GM18873 (cell line): ENCODE measurements around the gene PURB.
"Not testable (repeated sequence)": the region's sequence is repeated elsewhere in the genome, so short reads cannot be mapped to it uniquely, and the experiment has no call there.

Experiments used
- ATAC-seq: cut with Tn5 transposase; IDR thresholded peaks from one replicate; pipeline ENCODE4 v1.9.1; 2021; ENCODE audit warnings: mild to moderate bottlenecking, moderate library complexity, moderate number of reproducible peaks; ENCODE audit not compliant: unreplicated experiment, low FRiP score

PURB gene

DNA sequence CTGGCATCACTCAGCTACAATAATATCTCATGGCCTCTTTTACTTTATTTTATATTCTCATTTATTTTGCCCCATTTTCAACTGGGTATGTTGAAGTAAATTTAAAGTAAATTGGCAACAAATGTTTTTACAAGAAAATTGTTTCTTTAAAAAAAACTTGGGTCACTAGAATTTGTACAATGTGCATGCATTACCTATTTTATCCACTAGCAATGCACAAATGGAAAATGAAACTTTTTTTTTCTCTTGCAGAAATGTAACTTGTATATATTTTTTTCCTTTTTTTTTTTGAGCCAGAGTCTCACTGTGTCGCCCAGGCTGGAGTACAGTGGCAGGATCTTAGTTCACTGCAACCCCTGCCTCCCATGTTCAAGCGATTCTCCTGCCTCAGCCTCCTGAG, 27.2 kb downstream of the PURB start:
- ATAC-seq, result no peak

DNA sequence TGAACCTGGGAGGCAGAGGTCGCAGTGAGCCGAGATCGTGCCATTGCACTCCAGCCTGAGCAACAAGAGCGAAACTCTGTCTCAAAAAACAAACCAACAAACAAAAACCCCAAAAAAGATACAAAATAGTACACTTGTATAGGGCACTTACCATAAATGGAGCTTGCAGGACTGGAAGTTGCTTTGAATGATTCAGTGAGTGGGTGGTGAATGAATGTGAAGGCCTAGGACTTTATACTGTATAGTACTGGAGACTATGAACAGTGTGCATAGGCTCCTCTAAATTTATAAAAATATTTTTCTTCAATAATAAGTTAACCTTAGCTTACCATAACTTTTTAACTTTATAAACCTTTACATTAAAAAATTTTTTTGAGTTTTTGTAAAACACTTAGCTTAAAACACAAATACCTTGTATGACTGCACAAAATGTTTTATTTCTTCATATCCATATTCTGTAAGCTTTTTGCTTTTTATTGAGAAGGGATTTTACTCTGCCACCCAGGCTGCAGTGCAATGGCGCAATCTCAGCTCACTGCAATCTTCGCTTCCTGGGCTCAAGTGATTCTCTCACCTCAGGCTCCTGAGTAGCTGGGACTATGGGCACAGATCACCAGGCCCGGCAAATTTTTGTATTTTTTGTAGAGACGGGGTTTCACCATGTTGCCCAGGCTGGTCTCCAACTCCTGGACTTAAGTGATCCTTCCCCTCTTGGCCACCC, 30.5 kb downstream of the PURB start:
- ATAC-seq, result no peak

DNA sequence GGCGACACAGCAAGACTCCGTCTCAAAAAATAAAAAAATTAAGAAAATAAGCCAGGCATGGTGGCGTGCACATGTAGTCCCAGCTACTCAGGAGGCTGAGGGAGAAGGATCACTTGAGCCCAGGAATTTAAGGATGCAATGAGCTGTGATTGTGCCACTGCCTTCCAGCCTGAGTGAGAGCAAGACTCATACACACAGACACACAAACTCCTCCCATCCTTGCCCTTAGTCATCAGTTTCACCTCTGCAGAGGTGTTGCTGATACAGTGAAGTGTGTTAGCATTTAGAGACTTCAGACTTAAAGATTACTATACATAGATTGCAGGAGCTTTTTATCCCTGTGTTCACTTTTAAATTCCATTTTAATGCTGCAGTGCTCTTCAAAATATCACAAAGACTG, 31.9 kb downstream of the PURB start:
- no peak for ATAC-seq

DNA sequence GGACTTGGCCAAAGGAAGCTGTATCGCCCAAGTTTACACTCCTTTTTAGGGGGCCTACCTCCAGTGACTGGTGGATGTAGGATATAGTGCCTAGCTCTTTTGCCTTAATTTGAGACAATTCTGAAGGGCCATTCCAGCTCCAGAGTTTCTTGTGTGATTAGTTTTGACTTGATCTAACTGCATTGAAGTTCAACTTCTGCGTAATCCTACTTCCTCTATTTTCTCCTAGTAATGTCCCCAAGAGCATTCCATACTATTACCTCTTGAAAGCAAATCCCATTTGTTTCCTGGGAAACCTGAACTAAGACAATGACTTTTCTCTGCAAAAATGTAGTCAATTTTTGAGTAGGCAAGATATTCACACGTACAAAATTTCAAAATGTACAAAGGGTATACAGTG, 32.7 kb downstream of the PURB start:
- no peak for ATAC-seq

DNA sequence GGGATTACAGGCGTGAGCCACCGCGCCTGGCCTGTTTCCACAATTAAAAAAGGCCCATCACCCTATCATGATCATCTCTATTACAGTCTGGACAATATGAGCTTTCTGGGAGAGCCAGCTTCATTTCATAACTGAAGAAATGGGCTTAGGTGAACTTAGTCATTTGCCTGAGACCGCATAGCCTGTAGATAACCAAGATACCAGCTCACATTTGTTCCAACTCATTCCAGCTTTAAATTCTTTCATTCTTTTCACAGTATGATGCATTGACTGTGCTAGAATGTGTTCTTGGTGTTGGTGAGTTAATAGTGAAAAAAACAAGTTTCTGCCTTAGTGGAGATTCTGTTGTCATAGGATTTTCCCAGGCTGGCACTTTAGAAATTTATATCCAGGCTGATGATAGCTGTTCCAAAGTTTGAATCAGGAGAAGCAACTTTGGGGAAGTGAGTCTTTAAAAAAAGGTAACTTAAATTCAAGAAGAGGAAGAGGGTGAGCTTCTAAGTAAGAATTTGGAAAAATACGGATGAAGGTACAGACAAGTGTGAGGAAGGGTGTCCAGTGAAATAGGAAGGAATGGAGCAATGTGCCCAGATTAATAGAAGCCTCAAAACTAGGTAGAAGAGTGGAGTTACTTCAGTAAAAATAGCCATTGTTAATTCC, 35.3 kb downstream of the PURB start:
- ATAC-seq, result no peak

- no peak for ATAC-seq
Measured at GRCh38 chr7:44849259-44849884, 36.0 kb downstream of the PURB start.

- peak; percentile 86 for ATAC-seq
Measured at GRCh38 chr7:44847920-44848634, 37.3 kb downstream of the PURB start, which contains the start of gene H2AZ2. TSS of gene H2AZ2 (minus strand) at chr7:44848087. CDS start at chr7:44847971, 116 bp downstream.

GRCh38 chr7:44847509-44847919, 37.8 kb downstream of the PURB start:
- ATAC-seq, result peak; percentile 63

DNA sequence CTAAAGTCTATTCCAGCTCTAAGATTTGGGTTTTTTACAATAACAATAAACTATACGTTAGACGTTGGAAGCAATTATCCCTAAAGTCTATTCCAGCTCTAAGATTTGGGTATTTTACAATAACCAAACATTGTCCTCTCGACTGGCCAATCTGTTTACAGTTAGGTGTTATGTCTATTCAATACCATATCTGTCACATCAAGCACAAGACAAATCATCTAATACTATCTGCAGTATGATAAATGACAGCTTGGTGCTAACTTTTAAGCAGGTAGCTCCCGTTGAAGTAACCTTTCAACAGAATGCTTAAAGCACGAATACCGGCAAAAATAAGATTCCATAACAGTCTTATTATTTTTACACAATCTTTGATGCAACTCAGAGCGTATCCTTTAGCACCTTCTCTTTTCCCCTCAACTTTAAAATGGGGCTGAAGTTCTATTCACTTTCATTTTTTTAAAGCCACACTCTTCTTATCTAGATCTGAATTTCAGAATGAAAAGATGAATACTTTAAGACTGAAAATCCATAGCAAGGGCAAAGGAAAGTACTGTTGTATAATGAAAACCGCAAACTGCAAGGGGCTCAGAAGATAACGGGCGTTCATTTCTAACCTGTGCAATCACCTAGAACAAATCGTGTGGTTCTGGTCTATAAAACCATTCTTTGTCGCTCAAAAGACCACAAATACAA, 38.4 kb downstream of the PURB start:
- ATAC-seq, result no peak

GRCh38 chr7:44846390-44846789, 38.9 kb downstream of the PURB start:
- ATAC-seq, result not testable (repeated sequence)

GRCh38 chr7:44845451-44845850, 39.9 kb downstream of the PURB start:
- ATAC-seq, result no peak

DNA sequence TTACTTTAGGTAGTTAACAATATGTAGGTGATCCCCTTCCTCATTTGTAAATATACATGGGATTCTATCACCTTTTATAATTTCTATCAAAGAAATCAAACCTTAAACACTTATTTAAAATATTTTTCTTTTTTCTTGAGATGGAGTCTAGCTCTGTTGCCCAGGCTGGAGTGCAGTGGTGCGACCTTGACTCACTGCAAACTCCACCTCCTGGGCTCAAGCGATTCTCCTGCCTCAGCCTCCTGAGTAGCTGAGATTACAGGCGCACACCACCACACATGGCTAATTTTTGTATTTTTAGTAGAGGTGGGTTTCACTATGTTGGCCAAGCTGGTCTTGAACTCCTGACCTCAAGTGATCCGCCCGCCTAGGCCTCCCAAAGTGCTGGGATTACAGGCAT, 41.9 kb downstream of the PURB start:
- ATAC-seq, result not testable (repeated sequence)

DNA sequence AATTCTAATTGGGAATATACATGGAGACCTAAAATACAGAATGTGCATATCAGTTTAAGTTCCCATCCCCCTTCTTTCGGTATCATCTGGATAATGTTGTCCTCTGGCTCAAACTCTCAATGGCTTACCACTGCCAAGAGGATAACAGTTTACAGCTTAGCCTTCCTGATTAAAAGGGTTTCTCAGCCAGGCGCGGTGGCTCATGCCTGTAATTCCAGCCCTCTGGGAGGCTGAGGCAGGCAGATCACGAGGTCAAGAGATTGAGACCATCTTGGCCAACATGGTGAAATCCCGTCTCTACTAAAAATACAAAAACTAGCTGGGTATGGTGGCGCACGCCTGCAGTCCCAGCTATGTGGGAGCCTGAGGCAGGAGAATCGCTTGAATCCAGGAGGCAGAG, 42.7 kb downstream of the PURB start:
- not testable (repeated sequence) for ATAC-seq

GRCh38 chr7:44838751-44839150, 46.6 kb downstream of the PURB start:
- ATAC-seq, result no peak

DNA sequence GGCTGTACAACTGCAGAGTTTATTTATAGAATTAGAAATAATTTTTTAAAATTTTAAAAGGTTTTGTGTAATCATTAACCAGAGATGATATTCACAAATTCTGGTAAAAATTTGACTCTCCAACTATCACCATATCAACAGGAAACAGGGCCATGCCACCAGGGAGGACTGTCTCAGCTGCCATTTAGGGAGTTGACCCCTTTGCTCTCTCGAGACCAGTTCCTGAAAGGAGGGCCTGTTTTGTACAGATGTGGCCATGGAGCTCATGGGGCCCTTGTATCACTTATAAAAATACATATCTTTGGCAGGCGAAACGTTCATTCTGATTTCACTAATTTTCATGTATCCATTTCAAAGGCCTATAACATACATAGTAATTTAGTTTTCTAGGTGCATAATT, 57.8 kb downstream of the PURB start:
- no peak for ATAC-seq
